ENCODE results near the gene DOLPP1.

Gene DOLPP1

GRCh38 chr9:129070696-129071525 lies 10.0 kb upstream of the DOLPP1 start:
- TF ChIP-seq CTCF (IDR thresholded peaks at IDR 0.05), result no peak

GRCh38 chr9:129071526-129072126 lies 9.3 kb upstream of the DOLPP1 start:
- no peak for TF ChIP-seq CTCF (IDR thresholded peaks at IDR 0.05)

GRCh38 chr9:129072171-129072570 lies 8.7 kb upstream of the DOLPP1 start:
- TF ChIP-seq CTCF (IDR thresholded peaks at IDR 0.05), result no peak

GRCh38 chr9:129073404-129073803 lies 7.5 kb upstream of the DOLPP1 start:
- TF ChIP-seq CTCF (IDR thresholded peaks at IDR 0.05), result no peak

- no peak for TF ChIP-seq CTCF (IDR thresholded peaks at IDR 0.05)
Measured at GRCh38 chr9:129074106-129074505, 6.8 kb upstream of the DOLPP1 start.

- TF ChIP-seq CTCF (IDR thresholded peaks at IDR 0.05), result no peak
Measured at GRCh38 chr9:129075996-129076639, 4.8 kb upstream of the DOLPP1 start.

GRCh38 chr9:129076640-129077037 lies 4.3 kb upstream of the DOLPP1 start:
- no peak for TF ChIP-seq CTCF (IDR thresholded peaks at IDR 0.05)
